ENCODE data around the gene ANKRD13D. TPM values are rescaled to one million over a fixed set of nuclear protein-coding genes. Genes with fewer than 3 reads are reported as not detected.

Gene ANKRD13D
- total and polyA plus RNA-seq, 8 donors, result 18.5 to 96.4 (median 36.8) TPM

DNA sequence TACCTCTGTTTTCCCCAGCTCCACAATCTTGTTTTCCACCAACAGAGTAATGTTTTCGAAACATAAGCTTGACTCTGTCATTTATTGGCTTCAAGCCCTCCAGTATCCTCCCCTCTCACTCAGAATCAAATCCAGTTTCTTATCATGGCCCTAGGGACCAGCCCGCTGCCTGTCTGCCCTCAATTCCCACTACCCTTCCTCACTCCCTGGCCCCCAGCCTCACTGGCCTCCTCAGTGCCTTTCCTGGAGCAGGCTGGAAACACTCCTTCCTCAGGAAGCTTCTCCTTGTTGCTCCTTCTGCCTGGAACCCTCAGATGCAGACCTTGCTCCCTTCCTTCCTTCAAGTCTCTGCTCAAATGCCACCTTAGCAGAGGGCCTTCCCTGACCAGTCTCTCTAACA, 60.4 kb downstream of the ANKRD13D start:
- peak overlapping the region in 2 of 5 donors; percentile 17 to 25 for H3K27ac ChIP-seq
- H3K4me3 ChIP-seq, result no peak overlapping the region
- intact Hi-C loops (cut with DNase I; ENCODE audit: low total_unique reads), result loop anchor here (5.0 kb wide), 1 partner anchor 33 kb away; no protein-coding TSS in a partner anchor
- H3K36me3 ChIP-seq, result peaks cover 0 to 7% (median 0%) of the 10 kb centered on the region in 4 donors
- no peaks in the 10 kb centered on the region for H3K9me3 ChIP-seq
- peaks cover 41 to 82% (median 64%) of the 10 kb centered on the region in 4 donors for H3K4me1 ChIP-seq
- 75 to 92% (median 85%) methylated on average over 2 of the region's 2 CpGs for WGBS, 5 donors
- TF ChIP-seq CTCF (IDR thresholded peaks at IDR 0.05) (no peak), POLR2A (IDR thresholded peaks at IDR 0.05) (no peak), EP300 (IDR thresholded peaks at IDR 0.05) (no peak), POLR2AphosphoS5 (IDR thresholded peaks at IDR 0.05) (no peak)
- DNase-seq, result no peak
- H3K27me3 ChIP-seq, result no peaks in the 10 kb centered on the region

DNA sequence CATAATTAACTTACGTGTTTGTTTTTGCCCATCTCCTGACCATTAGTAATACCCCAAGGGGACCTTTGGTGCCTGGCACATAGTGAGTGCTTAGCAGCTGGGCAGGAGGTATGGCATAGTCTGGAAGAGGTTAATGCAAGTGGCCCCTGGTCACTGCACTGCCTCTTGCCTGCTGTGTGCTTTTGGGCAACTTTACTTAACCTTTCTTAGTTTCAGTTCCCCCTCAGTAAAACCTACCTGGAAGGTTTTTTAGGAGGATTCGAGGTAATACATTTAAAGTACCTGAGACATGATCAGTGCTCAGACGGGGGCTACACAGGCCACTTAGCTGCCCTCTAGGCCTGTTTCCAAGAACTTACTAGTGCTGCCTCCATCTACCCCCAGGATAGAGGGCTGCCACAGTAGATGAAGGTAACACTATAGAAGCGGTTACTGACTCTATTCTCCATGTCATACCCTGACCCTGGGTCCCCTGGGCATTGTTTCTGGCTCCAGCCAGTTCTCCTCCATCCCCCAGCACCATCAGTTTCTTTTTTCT, 60.9 kb downstream of the ANKRD13D start:
- WGBS, 5 donors, result 81 to 84% (median 82%) methylated on average over 4 of the region's 4 CpGs
- DNase-seq, result no peak
- H3K27ac ChIP-seq, result peak overlapping the region in 1 of 5 donors; percentile 17

DNA sequence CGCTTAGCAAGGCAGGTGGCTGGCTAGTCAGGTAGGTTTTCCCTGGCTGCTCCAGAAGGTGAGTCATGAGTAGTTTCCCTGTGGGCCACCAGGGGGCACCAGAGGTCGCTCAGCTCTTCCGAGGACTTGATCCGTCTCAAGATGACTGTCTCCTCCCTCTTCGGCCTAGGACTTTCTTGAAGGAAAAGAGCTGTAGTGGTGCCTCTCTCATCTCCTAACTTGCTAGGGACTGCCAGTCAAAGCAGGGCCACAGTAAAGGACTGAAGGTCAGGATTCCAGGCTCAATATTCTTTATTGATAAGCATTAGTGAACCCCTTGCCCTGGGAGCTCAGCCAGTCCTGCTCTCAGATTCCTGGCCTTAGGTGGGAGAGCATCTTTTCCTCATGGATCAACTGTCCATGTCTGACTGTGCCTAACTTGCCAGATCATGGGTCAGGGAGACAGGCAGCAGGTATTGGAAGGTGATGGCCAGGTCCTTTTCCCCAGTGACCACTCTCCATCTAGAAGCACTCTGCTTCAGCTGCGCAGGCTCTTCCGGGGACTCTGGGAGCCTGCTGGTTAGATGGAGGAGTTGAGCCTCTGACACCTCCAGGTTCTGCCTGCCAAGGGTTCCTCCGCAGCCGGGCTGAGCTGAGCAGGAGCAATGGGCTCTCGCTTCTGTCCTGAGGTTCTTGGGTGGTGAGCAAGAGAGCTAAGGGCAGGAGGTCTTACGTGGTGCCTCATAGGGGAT, 62.3 kb downstream of the ANKRD13D start:
- peak; percentile 75 to 95 for DNase-seq
- WGBS, 5 donors, result 46 to 63% (median 51%) methylated on average over 9 to 11 of the region's 11 CpGs
- no peaks in the 10 kb centered on the region for H3K9me3 ChIP-seq
- H3K27ac ChIP-seq, result peak overlapping the region; percentile 47 to 100 (median 100)
- peak overlapping the region in 2 of 4 donors; percentile 55 to 63 for H3K4me3 ChIP-seq
- peaks cover 54 to 87% (median 72%) of the 10 kb centered on the region in 4 donors for H3K4me1 ChIP-seq
- intact Hi-C loops (cut with DNase I; ENCODE audit: low total_unique reads), result no loop called here
- TF ChIP-seq EP300 (IDR thresholded peaks at IDR 0.05) (no peak), CTCF (IDR thresholded peaks at IDR 0.05) (peak in 6 of 7 experiments; percentile 72 to 95 (median 90)), POLR2AphosphoS5 (IDR thresholded peaks at IDR 0.05) (peak in 2 of 3 donors; percentile 23 to 78), POLR2A (IDR thresholded peaks at IDR 0.05) (no peak)
- peaks cover 0 to 7% (median 0%) of the 10 kb centered on the region in 4 donors for H3K36me3 ChIP-seq
- no peaks in the 10 kb centered on the region for H3K27me3 ChIP-seq

More for the DNA sequence above, 60.9 kb downstream of the ANKRD13D start:
- H3K36me3 ChIP-seq, result peaks cover 0 to 7% (median 0%) of the 10 kb centered on the region in 4 donors
- H3K27me3 ChIP-seq, result no peaks in the 10 kb centered on the region
- intact Hi-C loops (cut with DNase I; ENCODE audit: low total_unique reads), result loop anchor here (5.0 kb wide), 1 partner anchor 32 kb away; no protein-coding TSS in a partner anchor
- H3K9me3 ChIP-seq, result no peaks in the 10 kb centered on the region
- no peak overlapping the region for H3K4me3 ChIP-seq
- TF ChIP-seq EP300 (IDR thresholded peaks at IDR 0.05), result no peak
- no peak for TF ChIP-seq POLR2A (IDR thresholded peaks at IDR 0.05)
- TF ChIP-seq CTCF (IDR thresholded peaks at IDR 0.05), result no peak
- H3K4me1 ChIP-seq, result peaks cover 46 to 87% (median 69%) of the 10 kb centered on the region in 4 donors

Other genes starting within 250 kb of the ANKRD13D start
- 10 to 100 TPM in 2 of 5 donors, 1 to 10 TPM in 3; 1.2 to 41.2 (median 9.4) TPM for gene RHOD, start 232.5 kb upstream of the ANKRD13D start, total RNA-seq
- gene RHOD, start 232.5 kb upstream of the ANKRD13D start, polyA plus RNA-seq, result 10 to 100 TPM; 34.4 to 46.8 (median 38.8) TPM
- gene KDM2A, start 170.0 kb upstream of the ANKRD13D start, total RNA-seq, result 100 to 1,000 TPM in 3 of 5 donors, 10 to 100 TPM in 2; 50.7 to 125 (median 110) TPM
- gene KDM2A, start 170.0 kb upstream of the ANKRD13D start, polyA plus RNA-seq, result 10 to 100 TPM; 15.4 to 24.9 (median 20.0) TPM
- gene GRK2, start 22.8 kb upstream of the ANKRD13D start, total RNA-seq, result 100 to 1,000 TPM in 4 of 5 donors, 10 to 100 TPM in 1; 53.8 to 266 (median 131) TPM
- gene GRK2, start 22.8 kb upstream of the ANKRD13D start, polyA plus RNA-seq, result 10 to 100 TPM; 44.0 to 59.4 (median 46.5) TPM
- 100 to 1,000 TPM in 3 of 5 donors, 10 to 100 TPM in 2; 23.5 to 217 (median 103) TPM for gene SSH3, start 14.2 kb downstream of the ANKRD13D start, total RNA-seq
- 10 to 100 TPM; 18.8 to 34.3 (median 22.6) TPM for gene SSH3, start 14.2 kb downstream of the ANKRD13D start, polyA plus RNA-seq
- 100 to 1,000 TPM in 1 of 5 donors, 10 to 100 TPM in 4; 13.8 to 117 (median 54.8) TPM for gene POLD4, start 64.2 kb downstream of the ANKRD13D start, total RNA-seq
- gene POLD4, start 64.2 kb downstream of the ANKRD13D start, polyA plus RNA-seq, result 100 to 1,000 TPM; 129 to 316 (median 153) TPM
- gene CLCF1, start 84.3 kb downstream of the ANKRD13D start, total RNA-seq, result 10 to 100 TPM in 3 of 5 donors, 1 to 10 TPM in 1, not detected in 1; 2.6 to 69.2 (median 17.8) TPM
- gene CLCF1, start 84.3 kb downstream of the ANKRD13D start, polyA plus RNA-seq, result 1 to 10 TPM; 2.7 to 5.4 (median 3.2) TPM
- 10 to 100 TPM in 4 of 5 donors, 1 to 10 TPM in 1; 7.0 to 88.9 (median 29.5) TPM for gene RAD9A, start 102.7 kb downstream of the ANKRD13D start, total RNA-seq
- gene RAD9A, start 102.7 kb downstream of the ANKRD13D start, polyA plus RNA-seq, result 10 to 100 TPM; 11.8 to 30.3 (median 17.0) TPM
- gene PPP1CA, start 112.6 kb downstream of the ANKRD13D start, total RNA-seq, result 100 to 1,000 TPM in 2 of 5 donors, 10 to 100 TPM in 3; 28.6 to 229 (median 97.9) TPM
- gene PPP1CA, start 112.6 kb downstream of the ANKRD13D start, polyA plus RNA-seq, result 100 to 1,000 TPM; 109 to 203 (median 153) TPM
- 10 to 100 TPM in 1 of 5 donors, 1 to 10 TPM in 3, under 1 TPM in 1; 0.29 to 12.0 (median 3.5) TPM for gene TBC1D10C, start 114.8 kb downstream of the ANKRD13D start, total RNA-seq
- 1 to 10 TPM; 2.8 to 6.1 (median 5.5) TPM for gene TBC1D10C, start 114.8 kb downstream of the ANKRD13D start, polyA plus RNA-seq
- 10 to 100 TPM in 3 of 5 donors, 1 to 10 TPM in 1, under 1 TPM in 1; 0.29 to 33.3 (median 15.4) TPM for gene CARNS1, start 126.4 kb downstream of the ANKRD13D start, total RNA-seq
- gene CARNS1, start 126.4 kb downstream of the ANKRD13D start, polyA plus RNA-seq, result 1 to 10 TPM in 2 of 3 donors, under 1 TPM in 1; 0.88 to 3.4 (median 2.4) TPM
- 100 to 1,000 TPM in 2 of 5 donors, 10 to 100 TPM in 3; 29.7 to 434 (median 82.3) TPM for gene RPS6KB2, start 139.2 kb downstream of the ANKRD13D start, total RNA-seq
- gene RPS6KB2, start 139.2 kb downstream of the ANKRD13D start, polyA plus RNA-seq, result 10 to 100 TPM; 49.3 to 74.1 (median 68.9) TPM
- gene PTPRCAP, start 148.4 kb downstream of the ANKRD13D start, total RNA-seq, result 10 to 100 TPM in 1 of 5 donors, 1 to 10 TPM in 2, not detected in 2; 1.7 to 15.2 (median 3.5) TPM
- 10 to 100 TPM in 2 of 3 donors, 1 to 10 TPM in 1; 4.5 to 25.3 (median 20.2) TPM for gene PTPRCAP, start 148.4 kb downstream of the ANKRD13D start, polyA plus RNA-seq
- gene CORO1B, start 154.2 kb downstream of the ANKRD13D start, total RNA-seq, result 100 to 1,000 TPM in 2 of 5 donors, 10 to 100 TPM in 3; 48.3 to 160 (median 82.2) TPM
- 100 to 1,000 TPM in 2 of 3 donors, 10 to 100 TPM in 1; 84.4 to 125 (median 104) TPM for gene CORO1B, start 154.2 kb downstream of the ANKRD13D start, polyA plus RNA-seq
- not detected for gene GPR152, start 163.4 kb downstream of the ANKRD13D start, total RNA-seq
- gene GPR152, start 163.4 kb downstream of the ANKRD13D start, polyA plus RNA-seq, result not detected
- gene CABP4, start 166.1 kb downstream of the ANKRD13D start, total RNA-seq, result under 1 TPM in 3 of 5 donors, not detected in 2; 0.43 to 0.73 (median 0.45) TPM
- 1 to 10 TPM in 2 of 3 donors, under 1 TPM in 1; 0.50 to 1.7 (median 1.7) TPM for gene CABP4, start 166.1 kb downstream of the ANKRD13D start, polyA plus RNA-seq
- gene TMEM134, start 179.9 kb downstream of the ANKRD13D start, total RNA-seq, result 100 to 1,000 TPM in 3 of 5 donors, 10 to 100 TPM in 2; 57.6 to 392 (median 174) TPM
- 100 to 1,000 TPM; 118 to 130 (median 126) TPM for gene TMEM134, start 179.9 kb downstream of the ANKRD13D start, polyA plus RNA-seq
- gene AIP, start 193.7 kb downstream of the ANKRD13D start, total RNA-seq, result 100 to 1,000 TPM in 1 of 5 donors, 10 to 100 TPM in 4; 36.4 to 140 (median 60.7) TPM
- 10 to 100 TPM; 75.5 to 86.6 (median 84.2) TPM for gene AIP, start 193.7 kb downstream of the ANKRD13D start, polyA plus RNA-seq
- gene PITPNM1, start 216.1 kb downstream of the ANKRD13D start, total RNA-seq, result 100 to 1,000 TPM in 1 of 5 donors, 10 to 100 TPM in 4; 12.3 to 133 (median 42.4) TPM
- gene PITPNM1, start 216.1 kb downstream of the ANKRD13D start, polyA plus RNA-seq, result 10 to 100 TPM; 15.9 to 18.9 (median 17.3) TPM
- 10 to 100 TPM in 4 of 5 donors, 1 to 10 TPM in 1; 8.3 to 68.3 (median 52.7) TPM for gene CDK2AP2, start 218.9 kb downstream of the ANKRD13D start, total RNA-seq
- gene CDK2AP2, start 218.9 kb downstream of the ANKRD13D start, polyA plus RNA-seq, result 10 to 100 TPM; 60.9 to 95.9 (median 74.7) TPM
- not detected for gene CABP2, start 234.1 kb downstream of the ANKRD13D start, total RNA-seq
- not detected for gene CABP2, start 234.1 kb downstream of the ANKRD13D start, polyA plus RNA-seq